Effector memory CD4-positive, alpha-beta T cell (primary cell): Measurements from ENCODE around the gene PIF1.

Experiments used
- DNase-seq, 3 donors: peaks; one replicate each; pipeline ENCODE4 v3.0.0-alpha.2; 2020
- H3K27ac ChIP-seq: 2 replicates; pipeline ENCODE4 v1.7.0; 2013; ENCODE audit warnings: mild to moderate bottlenecking, low read length, moderate library complexity; ENCODE audit not compliant: insufficient read depth, poor library complexity, severe bottlenecking
- H3K27me3 ChIP-seq: replicated peaks from 2 replicates; pipeline ENCODE4 v1.7.0; 2013; ENCODE audit warnings: mild to moderate bottlenecking, low read length; ENCODE audit not compliant: insufficient read depth, control insufficient read depth, poor library complexity, severe bottlenecking
- H3K36me3 ChIP-seq: 2 replicates; pipeline ENCODE4 v1.7.0; 2013; ENCODE audit warnings: mild to moderate bottlenecking, low read length, moderate library complexity; ENCODE audit not compliant: control insufficient read depth, insufficient read depth
- H3K4me1 ChIP-seq: 2 replicates; pipeline ENCODE4 v1.7.0; 2013; ENCODE audit warnings: low read length, mild to moderate bottlenecking; ENCODE audit not compliant: control insufficient read depth, insufficient read depth, poor library complexity, severe bottlenecking
- H3K4me3 ChIP-seq: 2 replicates; pipeline ENCODE4 v1.7.0; 2013; ENCODE audit warnings: low read length, low read depth, mild to moderate bottlenecking; ENCODE audit not compliant: insufficient read depth, poor library complexity, severe bottlenecking
- H3K9me3 ChIP-seq: 2 replicates; pipeline ENCODE4 v1.7.0; 2013; ENCODE audit warnings: mild to moderate bottlenecking, low read length, moderate library complexity; ENCODE audit not compliant: control insufficient read depth

Gene PIF1

DNA sequence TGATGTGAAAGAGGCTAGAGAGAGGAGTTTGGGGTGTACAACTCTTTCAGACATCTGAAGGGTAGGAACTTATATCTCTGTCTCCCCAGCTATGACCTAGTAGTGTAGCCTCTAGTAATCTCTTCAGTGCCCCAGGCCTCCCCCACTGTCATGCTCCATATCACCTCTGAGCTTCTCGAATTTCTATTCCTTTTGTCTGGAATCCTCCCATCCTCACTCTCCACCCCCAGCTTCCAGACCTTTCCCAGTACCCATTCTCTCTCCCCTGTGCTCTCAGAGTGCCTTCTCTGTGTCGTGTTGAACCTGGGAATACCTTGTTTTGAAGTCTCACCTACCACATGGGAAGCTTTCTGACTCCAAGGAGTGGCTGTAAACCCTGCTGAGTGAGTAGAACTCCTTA lies 46.4 kb downstream of the PIF1 start:
- H3K9me3 ChIP-seq: no peaks in the 10 kb centered on the region
- H3K36me3 ChIP-seq: no peaks in the 10 kb centered on the region
- DNase-seq: no peak
- no peak overlapping the region for H3K27ac ChIP-seq
- H3K4me1 ChIP-seq: peaks cover 3% of the 10 kb centered on the region
- no peak overlapping the region for H3K4me3 ChIP-seq
- peaks cover 7% of the 10 kb centered on the region for H3K27me3 ChIP-seq

DNA sequence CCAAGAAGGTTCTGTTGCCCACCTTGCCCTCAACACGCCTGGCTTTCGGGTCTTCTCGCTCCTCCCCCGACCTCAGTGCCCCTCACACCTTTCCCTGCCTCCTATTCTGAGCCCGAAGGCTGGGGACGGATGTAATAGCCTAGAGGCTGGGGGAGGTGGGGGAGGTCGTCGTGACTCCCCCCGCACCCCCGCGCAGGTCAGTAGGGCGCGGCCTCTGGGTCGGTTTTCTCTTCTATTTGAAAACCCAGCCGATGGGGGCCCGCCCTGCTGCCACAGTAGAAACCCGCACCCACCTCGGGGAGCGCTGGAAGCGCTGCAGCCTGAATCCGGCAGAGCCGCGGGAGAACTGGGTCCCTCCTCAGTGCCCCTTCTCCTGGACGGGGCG lies 49.1 kb downstream of the PIF1 start:
- no peak overlapping the region for H3K27ac ChIP-seq
- peaks cover 15% of the 10 kb centered on the region for H3K27me3 ChIP-seq
- no peaks in the 10 kb centered on the region for H3K9me3 ChIP-seq
- DNase-seq: no peak
- no peak overlapping the region for H3K4me3 ChIP-seq
- H3K36me3 ChIP-seq: no peaks in the 10 kb centered on the region
- H3K4me1 ChIP-seq: peaks cover 3% of the 10 kb centered on the region

DNA sequence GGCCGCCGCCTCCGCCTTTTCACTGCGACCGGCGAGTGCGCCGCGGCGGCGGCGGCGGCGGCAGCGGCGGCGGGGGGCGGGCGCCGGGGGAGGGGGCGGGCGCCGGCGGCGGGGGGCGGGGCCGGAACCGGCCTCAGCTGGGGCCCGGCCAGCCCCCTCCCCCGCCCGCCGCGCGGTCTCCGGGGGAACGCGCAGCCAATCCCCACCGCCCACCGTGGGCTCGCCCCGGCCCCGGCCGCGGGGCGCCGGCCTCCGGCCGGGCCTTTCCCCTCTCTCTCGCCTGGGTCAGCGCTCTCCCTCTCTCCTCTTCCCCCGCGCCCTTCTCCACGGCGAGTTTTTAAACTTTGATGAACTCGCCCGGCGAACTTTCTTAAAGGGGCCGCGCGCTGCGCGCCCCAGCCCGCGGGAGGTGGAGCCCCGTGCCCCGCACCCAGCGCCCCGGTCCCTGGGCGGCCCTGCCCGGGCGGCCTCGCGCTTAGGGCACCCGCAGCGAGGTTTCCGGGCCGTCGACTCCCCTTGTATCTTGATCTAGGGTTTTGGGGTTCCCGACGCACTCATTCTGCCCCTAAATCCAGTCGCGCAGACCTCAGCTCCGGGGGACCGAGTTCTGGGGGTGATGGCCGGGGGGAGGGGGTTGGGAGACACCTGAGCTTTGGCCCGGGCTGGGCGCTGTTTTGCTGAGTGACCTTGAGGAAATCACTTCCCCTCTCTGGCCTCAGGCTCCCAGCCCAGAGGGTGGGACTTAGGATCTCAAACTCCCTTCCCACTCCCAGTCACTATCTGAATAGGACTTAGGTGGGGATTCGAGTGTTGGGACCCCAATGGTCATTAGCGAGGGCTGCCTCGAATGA lies 49.7 kb downstream of the PIF1 start, which contains the start of gene RBPMS2:
TSS of gene RBPMS2 (minus strand) at position 39 of the 851 bp plus-strand sequence. CDS start 270 bp downstream, outside the sequence.
- no peak within 1 kb of the TSS for H3K27ac ChIP-seq
- no peak for DNase-seq
- peaks cover 15% of the 10 kb centered on the region for H3K27me3 ChIP-seq

DNA sequence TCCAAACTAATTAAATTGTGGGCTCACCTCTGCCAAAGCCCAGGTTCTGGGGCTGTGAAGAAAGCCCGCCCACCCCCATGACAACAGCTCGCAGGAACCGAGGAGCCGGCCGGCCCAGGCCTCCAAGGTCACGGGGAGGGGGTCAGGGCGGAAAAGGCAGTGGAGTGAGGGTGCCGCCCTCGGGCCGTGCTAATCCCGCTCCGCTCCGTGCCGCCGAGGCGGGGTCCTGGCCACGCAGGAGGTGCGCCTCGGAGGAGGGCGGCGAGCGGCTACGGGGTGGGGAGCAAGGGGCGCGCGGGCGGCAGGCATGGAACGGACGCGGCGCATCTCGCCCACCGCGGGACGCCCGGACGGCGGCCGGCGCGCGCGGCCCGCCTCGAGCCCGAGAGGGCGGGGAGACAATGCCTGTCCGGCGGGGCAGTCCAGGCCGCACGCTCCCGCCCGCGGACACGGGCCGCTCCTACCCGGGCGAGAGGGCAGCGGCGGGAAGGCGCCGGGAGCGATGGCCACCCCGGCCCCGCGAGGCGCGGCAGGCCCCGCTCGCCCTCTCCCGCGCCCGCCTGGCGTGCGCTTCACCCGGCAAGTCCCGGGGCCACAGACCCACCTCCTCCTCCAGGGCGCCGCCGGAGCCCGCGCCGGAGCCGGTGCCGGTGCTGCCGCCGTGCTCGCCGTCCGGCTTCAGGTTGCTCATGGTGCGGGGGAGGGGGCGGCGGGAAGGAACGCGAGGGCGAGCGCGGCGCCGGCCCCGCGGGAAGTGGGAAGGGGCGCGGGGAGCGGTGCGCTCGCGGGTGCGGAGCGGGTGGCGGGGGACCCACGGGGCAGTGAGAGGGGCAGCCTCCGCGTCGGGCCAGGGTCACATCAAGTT lies 50.6 kb downstream of the PIF1 start:
- Histone ChIP-seq H3K4me1 (peaks cover 3% of the 10 kb centered on the region), H3K4me3 (peak overlapping the region; percentile 45), H3K27ac (no peak overlapping the region), H3K9me3 (no peaks in the 10 kb centered on the region), H3K27me3 (peaks cover 15% of the 10 kb centered on the region), H3K36me3 (no peaks in the 10 kb centered on the region)
- DNase-seq: no peak

More for the DNA sequence above, 49.7 kb downstream of the PIF1 start, which contains the start of gene RBPMS2:
- Histone ChIP-seq H3K4me3 (peak within 1 kb of the TSS; percentile 45), H3K9me3 (no peaks in the 10 kb centered on the region), H3K4me1 (peaks cover 3% of the 10 kb centered on the region), H3K36me3 (no peaks in the 10 kb centered on the region)

DNA sequence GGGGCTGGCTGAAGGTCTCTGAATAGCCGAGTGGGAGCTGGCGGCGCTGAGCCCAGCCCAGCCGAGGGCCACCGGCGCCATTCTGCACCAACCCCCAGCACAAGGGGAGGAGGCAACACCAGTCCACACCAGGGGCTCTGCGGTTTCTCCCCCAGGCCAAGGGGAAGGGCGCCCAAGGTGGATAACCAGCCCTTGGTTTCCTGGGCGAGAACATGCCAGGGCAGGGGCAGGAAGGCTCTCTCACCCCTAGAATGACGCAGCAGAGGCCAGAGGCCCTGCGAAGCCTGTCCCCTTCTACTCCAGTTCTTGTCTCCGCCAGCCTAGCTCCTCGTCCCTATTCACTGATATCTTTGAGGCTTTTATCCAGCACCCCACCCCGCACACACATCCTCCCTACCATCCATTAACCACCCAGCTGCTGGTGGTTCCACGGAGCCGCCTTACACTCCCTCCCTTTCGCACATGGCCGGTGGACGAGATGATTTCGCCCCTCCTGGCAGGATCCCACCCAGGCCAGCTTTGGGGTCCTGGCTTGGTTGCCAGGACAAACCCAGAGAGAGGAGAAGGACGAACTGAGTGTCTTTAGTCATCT lies 51.3 kb downstream of the PIF1 start:
- no peak overlapping the region for H3K4me3 ChIP-seq
- H3K36me3 ChIP-seq: no peaks in the 10 kb centered on the region
- no peaks in the 10 kb centered on the region for H3K9me3 ChIP-seq
- DNase-seq: no peak
- H3K27me3 ChIP-seq: peaks cover 15% of the 10 kb centered on the region
- H3K27ac ChIP-seq: no peak overlapping the region
- H3K4me1 ChIP-seq: peaks cover 3% of the 10 kb centered on the region

DNA sequence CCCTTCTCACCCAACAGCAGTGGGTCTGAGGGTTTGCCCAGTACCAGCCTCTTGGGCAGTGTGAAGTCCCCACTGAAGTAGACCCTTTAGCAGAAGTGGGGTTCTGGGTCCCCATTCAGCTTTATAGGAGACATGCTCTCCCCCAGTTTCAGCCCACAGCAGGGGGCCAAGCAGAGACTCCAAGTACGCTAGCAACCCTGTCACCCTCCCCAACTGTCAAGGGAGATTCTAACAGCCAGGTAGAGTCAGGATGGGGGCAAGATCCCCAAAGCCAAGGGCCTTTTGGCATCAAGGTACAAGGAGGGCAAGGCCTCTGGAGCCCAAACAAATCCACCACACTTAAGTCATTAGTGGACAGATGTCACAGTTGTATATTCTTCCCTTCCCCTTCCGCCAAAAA lies 51.8 kb downstream of the PIF1 start:
- no peaks in the 10 kb centered on the region for H3K36me3 ChIP-seq
- no peak for DNase-seq
- H3K27me3 ChIP-seq: peaks cover 15% of the 10 kb centered on the region
- no peak overlapping the region for H3K27ac ChIP-seq
- H3K4me3 ChIP-seq: no peak overlapping the region
- peaks cover 3% of the 10 kb centered on the region for H3K4me1 ChIP-seq
- H3K9me3 ChIP-seq: no peaks in the 10 kb centered on the region

DNA sequence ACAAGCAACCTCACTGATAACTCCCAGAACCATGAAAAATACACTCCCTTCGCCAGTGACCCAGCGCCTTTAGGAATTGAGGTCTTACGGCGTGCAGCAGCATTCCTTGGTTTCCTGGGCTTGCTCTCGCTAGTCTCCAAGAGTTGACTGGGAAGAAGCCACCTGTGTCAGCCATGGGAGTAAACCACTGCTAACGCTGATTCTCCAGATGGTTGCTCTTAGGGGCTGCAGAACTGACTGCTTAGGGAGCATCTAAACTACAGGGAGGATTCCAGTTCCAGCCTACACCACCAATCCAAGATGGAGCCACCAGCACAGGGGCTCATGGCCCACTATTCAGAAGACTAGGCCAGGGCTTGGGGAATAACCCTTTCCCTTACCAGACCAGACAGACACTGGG lies 52.5 kb downstream of the PIF1 start:
- Histone ChIP-seq H3K36me3 (no peaks in the 10 kb centered on the region), H3K9me3 (no peaks in the 10 kb centered on the region), H3K27me3 (peaks cover 15% of the 10 kb centered on the region), H3K4me3 (no peak overlapping the region), H3K27ac (no peak overlapping the region), H3K4me1 (peaks cover 3% of the 10 kb centered on the region)
- DNase-seq: no peak

DNA sequence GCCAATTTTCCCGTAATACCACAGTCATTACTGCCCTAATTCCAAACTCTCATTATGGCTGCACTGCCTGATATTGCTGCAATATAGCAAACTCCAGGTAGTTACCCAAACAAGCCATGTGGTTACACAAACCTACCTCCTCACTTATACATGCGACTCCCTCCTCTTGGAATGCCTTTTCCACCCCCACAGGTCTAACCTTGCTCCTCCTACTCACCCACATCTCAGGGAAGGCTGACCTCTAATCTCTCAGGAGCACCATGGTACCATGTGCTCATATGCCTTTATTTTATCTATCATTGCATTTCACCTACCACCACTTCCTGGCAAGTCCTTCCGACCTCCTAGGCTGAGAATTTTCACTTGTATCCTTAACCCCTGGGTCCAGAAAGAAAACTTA lies 53.0 kb downstream of the PIF1 start:
- Histone ChIP-seq H3K4me1 (peaks cover 3% of the 10 kb centered on the region), H3K27me3 (peaks cover 15% of the 10 kb centered on the region)
- no peak for DNase-seq

DNA sequence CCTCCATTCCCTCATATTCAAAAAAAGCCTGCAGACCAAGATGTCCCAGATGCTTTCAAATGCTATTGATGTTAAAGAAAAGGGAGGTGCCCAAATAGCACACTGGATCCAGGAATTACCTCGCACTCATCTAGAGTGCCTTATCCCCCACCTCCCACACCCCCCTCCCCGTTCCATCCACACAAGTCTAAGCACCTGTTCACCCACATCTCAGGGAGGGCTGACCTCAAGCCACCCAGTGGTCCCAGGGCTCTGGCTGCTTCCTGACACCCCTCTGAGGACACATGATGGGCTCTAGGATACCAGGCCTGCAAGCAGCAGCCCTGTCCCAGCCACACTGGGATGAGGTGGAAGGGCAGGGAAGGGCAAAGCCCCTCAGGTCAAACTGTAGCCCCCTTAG lies 54.8 kb downstream of the PIF1 start:
- no peak for DNase-seq
- Histone ChIP-seq H3K36me3 (no peaks in the 10 kb centered on the region), H3K4me1 (no peaks in the 10 kb centered on the region), H3K27me3 (peaks cover 15% of the 10 kb centered on the region), H3K27ac (no peak overlapping the region), H3K4me3 (no peak overlapping the region), H3K9me3 (no peaks in the 10 kb centered on the region)

More for the DNA sequence above, 53.0 kb downstream of the PIF1 start:
- Histone ChIP-seq H3K27ac (no peak overlapping the region), H3K36me3 (no peaks in the 10 kb centered on the region), H3K9me3 (no peaks in the 10 kb centered on the region), H3K4me3 (no peak overlapping the region)
